ENCODE results near the gene GSTCD.
"Not testable (repeated sequence)": the region's sequence is repeated elsewhere in the genome, so short reads cannot be mapped to it uniquely, and the experiment has no call there.

GSTCD gene

DNA sequence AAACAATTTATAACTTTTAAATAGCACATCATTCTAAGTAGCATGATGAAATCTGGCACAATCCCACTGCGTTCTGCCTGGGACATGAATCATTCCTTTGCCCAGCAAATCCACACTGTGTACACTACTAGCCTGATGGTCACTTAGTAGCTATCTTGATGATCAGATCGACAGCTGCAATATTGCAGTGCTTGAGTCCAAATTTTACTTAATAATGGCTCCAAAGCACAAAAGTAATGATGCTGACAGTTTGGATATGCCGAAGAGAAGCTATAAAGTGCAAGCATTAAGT, 100.1 kb downstream of the GSTCD start:
- DNase-seq: no peak

- no peak for DNase-seq
Measured at GRCh38 chr4:105815701-105816100, 107.1 kb downstream of the GSTCD start.

DNA sequence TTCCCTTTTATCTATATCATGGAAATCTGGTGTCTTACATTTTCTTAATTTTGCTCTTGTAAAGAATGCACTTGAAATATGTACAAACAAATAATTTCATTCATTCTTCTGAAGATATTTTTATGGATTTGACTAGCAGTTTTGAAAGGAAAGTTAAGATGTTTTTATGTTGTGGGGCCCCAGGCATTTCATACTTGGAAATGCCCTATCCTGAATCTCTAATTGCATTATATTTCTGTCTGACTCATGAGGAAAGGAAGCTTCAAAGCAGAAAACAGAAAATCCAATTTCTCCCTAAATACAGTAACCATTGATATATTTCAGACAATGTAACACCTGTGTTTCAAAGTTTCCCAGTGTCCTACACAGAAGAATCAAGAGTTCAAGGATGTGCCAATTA, 113.5 kb downstream of the GSTCD start:
- DNase-seq: no peak

- DNase-seq: no peak
Measured at GRCh38 chr4:105828074-105828473, 119.5 kb downstream of the GSTCD start.

GRCh38 chr4:105831189-105831588, 122.6 kb downstream of the GSTCD start:
- DNase-seq: no peak

DNA sequence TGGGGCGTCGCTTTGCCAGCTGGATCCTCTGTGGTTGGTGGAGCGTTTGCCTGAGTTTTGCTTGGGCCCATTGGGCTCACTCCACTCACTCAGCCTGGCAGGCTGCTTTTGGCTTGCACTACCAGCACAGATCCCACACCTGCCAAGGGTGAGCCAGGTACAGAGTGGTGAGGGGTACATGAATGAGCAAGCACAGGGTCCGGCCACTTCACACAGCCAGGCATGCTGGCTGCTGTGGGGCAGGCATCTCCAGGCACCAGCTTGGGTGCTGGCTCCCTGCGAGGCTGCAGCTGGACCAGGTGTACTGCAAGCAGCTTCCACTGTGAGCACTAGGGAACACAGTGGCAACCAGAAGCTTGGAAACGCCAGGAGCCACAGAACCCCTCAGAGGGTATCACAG, 126.6 kb downstream of the GSTCD start:
- DNase-seq: no peak

DNA sequence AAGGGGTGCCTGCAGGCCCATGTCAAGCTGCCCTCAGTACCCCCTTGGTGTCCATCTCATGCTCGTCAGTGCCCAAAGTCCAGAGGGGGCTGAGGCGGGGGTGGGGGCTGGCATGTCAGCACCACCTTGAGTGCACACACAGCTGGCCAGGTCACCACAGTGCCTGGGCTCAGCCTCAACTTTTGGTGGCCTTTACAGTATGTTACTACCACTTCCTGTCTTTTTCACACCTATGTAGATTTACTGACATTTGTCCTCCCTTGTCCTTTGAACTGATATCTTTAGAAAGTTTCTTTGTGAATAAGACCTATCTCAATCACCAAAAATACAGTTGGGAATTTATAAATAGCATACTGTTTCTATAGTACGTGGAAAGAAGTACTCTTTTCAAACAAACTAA, 128.0 kb downstream of the GSTCD start:
- no peak for DNase-seq

DNA sequence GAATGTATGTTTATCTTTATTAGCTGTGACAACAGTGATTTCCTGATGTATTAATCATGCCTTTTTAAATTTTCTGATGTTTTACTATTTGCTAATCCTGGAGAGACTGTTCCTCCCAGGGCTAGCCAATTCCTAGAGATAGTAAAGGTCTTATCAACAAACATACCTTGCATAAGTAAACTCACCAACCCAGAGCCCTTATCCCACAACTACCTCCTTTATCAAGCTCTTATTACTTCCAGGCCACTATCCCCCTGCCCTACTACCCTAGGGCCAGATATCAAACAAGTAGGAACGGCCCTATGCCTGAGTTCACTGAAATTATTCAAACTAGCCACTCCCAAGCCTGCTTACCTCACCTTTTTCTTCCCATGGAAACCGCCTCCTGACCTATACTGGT, 128.5 kb downstream of the GSTCD start:
- no peak for DNase-seq

GRCh38 chr4:105838082-105838481, 129.5 kb downstream of the GSTCD start:
- DNase-seq: no peak

- no peak for DNase-seq
Measured at GRCh38 chr4:105840426-105841174, 132.0 kb downstream of the GSTCD start.

DNA sequence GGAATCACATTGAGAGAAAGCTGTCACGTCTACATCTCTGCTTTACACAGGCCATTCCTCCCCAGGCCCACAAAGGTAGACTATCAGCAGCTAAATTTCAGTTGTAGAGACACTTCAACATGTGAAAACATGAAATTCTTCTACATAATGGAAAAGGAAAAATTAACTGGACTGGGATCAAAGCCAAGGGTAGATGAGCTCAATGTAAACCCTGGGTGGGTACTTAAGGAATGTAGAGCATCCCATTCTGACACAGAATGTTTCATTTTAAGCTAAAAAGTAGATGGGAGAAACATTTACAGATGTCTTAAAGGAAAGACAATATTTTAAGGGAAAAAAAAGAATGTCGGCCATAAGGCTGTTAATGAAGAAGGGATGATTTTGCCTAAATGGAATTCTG, 135.4 kb downstream of the GSTCD start:
- no peak for DNase-seq

- no peak for DNase-seq
Measured at GRCh38 chr4:105845559-105845958, 137.0 kb downstream of the GSTCD start.

DNA sequence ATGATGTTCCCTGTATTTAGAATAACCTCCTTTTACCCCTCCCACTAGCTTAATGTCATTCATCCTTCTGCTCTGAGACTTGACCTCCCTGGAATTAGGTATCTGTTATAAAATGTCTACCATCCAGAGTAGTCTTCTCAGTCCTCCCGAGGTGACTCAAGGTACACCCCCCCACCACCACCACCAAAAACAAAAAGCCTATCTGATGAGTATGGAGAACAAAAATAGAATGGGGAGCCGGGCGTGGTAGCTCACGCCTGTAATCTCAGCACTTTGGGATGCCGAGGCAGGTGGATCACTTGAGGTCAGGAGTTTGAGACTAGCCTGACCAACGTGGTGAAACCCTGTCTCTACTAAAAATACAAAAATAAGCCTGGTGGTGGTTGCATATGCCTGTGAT, 139.8 kb downstream of the GSTCD start:
- not testable (repeated sequence) for DNase-seq

DNA sequence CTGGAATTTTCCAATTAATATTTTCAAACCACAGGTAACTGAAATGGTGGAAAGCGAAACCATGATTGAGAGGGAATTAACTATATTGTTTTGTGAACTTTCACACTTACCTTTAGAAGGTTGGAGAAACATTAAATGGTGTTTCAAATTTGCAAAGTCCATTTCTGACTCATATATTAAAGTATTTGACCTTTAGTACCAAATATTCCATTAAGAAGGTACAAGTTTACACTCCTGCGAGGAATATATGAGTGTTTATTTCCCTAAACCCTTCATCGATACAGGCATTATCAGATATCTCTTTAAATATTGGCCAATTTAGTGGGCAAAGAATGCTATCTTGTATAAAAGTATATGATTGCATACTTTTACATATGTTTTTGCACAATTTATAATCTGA, 142.6 kb downstream of the GSTCD start:
- DNase-seq: no peak

DNA sequence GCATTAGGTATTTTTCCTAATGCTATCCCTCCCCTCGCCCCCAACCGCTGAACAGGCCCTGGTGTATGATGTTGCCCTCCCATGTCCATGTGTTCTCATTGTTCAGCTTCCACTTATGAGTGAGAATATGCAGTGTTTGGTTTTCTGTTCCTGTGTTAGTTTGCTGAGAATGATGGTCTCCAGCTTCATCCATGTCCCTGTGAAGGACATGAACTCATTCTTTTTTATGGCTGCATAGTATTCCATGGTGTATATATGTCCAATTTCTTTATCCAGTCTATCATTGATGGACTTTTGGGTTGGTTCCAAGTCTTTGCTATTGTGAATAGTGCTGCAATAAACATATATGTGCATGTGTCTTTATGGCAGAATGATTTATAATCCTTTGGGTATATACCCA, 143.6 kb downstream of the GSTCD start:
- DNase-seq: not testable (repeated sequence)

GRCh38 chr4:105858466-105859040, 150.0 kb downstream of the GSTCD start:
- no peak for DNase-seq

DNA sequence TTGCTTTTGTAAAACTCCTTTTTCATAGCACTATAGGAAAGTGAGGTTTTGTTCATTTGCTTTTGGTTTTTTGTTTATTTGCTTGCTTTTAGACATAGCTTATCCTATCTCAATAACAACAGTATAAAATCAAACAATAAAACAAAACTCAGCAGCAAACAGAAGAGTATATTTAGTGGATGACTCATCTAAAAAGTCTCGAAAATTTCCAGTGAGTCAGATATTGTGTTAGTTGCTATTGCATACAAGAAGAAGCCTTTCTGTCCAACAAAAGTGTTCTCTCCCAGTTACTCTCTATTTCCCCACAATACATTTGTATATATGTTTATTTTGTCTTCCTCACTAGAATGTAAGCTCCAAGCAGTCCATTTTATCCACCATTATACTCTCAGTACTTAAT, 150.6 kb downstream of the GSTCD start:
- DNase-seq: no peak

DNA sequence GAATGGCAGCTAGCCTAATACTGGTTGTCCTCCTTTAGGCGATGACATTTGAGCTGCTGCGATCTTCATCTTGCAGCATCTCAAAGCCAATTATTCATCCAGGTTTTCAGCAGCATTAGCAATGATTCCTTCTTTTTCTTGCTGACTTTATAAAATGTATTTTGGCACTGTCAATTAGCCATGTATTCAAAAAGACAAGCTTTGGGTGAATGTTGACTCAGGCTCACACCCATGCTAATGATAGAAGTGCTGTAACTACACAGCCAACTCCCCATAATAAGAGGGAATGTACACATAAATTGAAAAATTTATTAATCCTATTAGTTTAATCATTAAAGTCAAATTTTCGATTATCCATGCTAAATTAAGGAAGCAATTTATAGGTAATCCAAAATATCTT, 162.4 kb downstream of the GSTCD start:
- DNase-seq: no peak

DNA sequence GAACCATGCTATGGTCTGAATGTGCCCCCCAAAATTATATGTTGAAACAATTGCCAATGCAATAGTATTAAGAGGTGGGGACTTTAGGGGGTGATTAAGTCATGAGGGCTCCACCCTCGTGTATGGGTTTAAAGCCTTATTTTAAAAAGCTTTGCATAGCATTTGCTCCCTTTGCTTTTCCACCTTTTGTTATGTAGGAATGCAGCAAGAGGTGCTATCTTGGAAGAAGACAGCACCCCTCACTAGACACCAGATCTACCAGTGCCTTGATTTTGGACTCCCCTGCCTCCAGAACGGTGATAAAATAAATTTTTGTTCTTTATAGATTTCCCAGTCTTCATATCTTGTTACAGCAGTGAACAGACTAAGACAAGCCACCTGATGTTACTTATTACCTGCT, 163.4 kb downstream of the GSTCD start:
- no peak for DNase-seq

DNA sequence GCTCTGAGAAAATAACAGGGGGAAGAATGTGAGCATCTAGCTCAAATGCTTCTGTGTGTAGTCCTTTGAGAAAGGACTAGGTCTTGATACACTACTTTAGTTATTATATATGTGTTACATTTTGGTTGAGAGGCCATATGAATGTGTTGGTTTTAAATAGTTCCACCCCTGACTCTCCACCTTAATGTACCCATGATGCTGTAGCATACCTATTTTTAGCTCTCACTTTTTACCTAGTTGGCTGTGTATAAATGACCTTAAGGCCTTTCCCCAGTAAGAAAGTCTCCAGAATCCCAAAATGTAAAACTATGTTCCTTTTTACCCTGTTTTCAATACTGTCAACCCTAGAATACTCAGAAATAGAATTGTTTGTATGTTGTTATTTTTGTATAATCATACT, 166.6 kb downstream of the GSTCD start:
- no peak for DNase-seq

- no peak for DNase-seq
Measured at GRCh38 chr4:105878668-105879067, 170.1 kb downstream of the GSTCD start.

- no peak for DNase-seq
Measured at GRCh38 chr4:105887508-105887907, 178.9 kb downstream of the GSTCD start.

DNA sequence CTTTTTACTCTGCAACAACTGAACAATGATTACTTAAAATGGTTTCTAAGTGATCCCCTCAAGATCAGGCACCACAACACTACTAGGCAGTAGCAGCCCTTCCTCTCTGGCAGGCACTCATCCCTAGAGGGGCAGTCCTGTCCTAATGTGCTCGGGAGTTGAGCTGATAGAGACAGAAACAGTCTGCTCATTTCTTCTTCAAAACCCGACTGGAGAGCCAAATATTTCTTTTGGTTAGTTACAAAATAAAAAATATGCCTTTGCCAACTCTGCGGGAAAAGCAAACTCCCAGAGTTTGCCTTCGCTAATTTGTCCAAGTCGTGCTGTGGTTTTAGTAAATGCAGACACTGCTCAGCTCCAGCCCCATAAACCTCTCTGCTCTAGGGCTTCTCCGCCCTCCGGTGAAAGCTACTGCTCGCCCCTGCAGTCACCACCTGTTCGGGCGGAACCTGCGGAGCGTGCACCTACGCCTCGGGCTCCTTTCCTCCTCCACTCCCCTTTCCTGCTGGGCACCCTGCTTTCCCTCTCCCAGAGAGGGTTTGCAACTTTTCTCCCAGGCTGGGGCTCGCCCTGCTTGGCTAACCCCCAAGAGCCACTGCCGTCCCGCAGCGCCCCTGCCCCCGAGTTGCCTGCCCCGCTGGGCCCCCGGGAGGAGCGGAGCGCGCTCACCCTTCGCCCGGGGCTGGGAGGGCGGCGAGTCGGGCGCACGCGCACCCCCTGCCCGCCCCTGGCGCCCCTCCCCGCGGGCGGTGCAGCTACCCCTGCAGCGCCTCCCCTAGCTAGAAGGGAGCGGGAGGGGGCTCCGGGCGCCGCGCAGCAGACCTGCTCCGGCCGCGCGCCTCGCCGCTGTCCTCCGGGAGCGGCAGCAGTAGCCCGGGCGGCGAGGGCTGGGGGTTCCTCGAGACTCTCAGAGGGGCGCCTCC, 186.3 kb downstream of the GSTCD start, which contains the start of gene NPNT:
NPNT (plus strand) TSS at position 812 of the 923 bp plus-strand sequence. CDS start 182 bp downstream, outside the sequence.
- no peak for DNase-seq

Data from stimulated activated CD4-positive, alpha-beta T cell treated with anti-CD3 and anti-CD28 coated beads, Interleukin-2, amount 100 ng/mL, for 24 hours (primary cell).